ENCODE results near the gene SAMSN1. TPM values are rescaled to one million over a fixed set of nuclear protein-coding genes. Genes with fewer than 3 reads are reported as not detected.

SAMSN1 gene
- total and polyA plus RNA-seq, 2 experiments from 2014 or later = 3.2 to 5.4 TPM

DNA sequence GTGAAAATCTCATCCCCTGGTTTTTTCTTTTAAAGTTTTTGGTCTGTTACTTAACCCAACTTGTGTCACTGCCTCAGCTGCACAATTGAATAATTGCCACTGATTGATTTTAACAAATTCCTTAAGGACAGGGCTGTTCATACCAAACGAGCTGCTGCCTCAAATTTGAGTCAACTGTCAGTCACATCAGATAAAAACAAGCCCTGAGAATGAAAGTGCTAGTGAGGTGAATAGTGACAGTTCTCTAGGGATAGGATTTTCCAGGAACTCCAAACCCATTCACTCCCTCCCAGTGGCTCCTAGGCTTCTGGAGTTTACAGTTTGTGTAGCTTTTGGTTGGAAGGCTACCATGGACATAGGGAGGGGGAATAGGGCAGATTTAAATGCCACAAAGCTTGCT is 79.4 kb downstream of the SAMSN1 start:
- no peaks in the 10 kb centered on the region for H3K36me3 ChIP-seq (ENCODE audit: insufficient read depth)
- ATAC-seq = no peak
- TF ChIP-seq CTCF (conservative IDR thresholded peaks at IDR 0.05; ENCODE audit: low read depth in 2 of 2) (no peak), EZH2 (IDR thresholded peaks at IDR 0.05; ENCODE audit: low read depth, unreplicated experiment) (no peak), POLR2AphosphoS5 (IDR thresholded peaks at IDR 0.05; ENCODE audit: low read depth) (no peak), ETS1 (IDR thresholded peaks at IDR 0.05) (no peak), JUNB (IDR thresholded peaks at IDR 0.05; ENCODE audit: unreplicated experiment) (no peak), NANOG (IDR thresholded peaks at IDR 0.05; ENCODE audit: borderline replicate concordance) (no peak), STAT1 (IDR thresholded peaks at IDR 0.05; ENCODE audit: unreplicated experiment) (no peak)
- TF ChIP-seq, protein P1, sequence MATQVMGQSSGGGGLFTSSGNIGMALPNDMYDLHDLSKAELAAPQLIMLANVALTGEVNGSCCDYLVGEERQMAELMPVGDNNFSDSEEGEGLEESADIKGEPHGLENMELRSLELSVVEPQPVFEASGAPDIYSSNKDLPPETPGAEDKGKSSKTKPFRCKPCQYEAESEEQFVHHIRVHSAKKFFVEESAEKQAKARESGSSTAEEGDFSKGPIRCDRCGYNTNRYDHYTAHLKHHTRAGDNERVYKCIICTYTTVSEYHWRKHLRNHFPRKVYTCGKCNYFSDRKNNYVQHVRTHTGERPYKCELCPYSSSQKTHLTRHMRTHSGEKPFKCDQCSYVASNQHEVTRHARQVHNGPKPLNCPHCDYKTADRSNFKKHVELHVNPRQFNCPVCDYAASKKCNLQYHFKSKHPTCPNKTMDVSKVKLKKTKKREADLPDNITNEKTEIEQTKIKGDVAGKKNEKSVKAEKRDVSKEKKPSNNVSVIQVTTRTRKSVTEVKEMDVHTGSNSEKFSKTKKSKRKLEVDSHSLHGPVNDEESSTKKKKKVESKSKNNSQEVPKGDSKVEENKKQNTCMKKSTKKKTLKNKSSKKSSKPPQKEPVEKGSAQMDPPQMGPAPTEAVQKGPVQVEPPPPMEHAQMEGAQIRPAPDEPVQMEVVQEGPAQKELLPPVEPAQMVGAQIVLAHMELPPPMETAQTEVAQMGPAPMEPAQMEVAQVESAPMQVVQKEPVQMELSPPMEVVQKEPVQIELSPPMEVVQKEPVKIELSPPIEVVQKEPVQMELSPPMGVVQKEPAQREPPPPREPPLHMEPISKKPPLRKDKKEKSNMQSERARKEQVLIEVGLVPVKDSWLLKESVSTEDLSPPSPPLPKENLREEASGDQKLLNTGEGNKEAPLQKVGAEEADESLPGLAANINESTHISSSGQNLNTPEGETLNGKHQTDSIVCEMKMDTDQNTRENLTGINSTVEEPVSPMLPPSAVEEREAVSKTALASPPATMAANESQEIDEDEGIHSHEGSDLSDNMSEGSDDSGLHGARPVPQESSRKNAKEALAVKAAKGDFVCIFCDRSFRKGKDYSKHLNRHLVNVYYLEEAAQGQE (IDR thresholded peaks at IDR 0.05; ENCODE audit: unreplicated experiment) = no peak

DNA sequence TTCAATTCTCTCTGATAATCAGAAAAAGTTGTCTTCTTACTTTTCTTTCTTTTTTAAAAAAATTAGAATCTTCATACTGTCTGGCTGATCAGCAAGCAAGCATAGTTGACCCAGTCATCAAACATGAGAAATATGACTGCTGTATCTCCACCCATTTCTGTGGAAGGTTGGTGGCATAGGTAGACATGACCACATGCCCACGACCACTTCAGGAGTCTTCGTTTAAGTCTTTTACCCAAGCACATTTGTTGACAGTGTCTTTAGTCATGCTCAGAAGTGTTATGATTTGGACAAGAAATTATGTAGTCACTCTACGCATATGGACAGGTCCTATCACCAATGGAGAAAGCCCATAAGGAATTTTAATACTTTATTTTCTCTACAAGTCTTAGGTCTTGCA is 88.4 kb downstream of the SAMSN1 start:
- H3F3A ChIP-seq (replicated peaks; ENCODE audit: low read depth) = no peaks in the 10 kb centered on the region
- no peaks in the 10 kb centered on the region for H4K20me1 ChIP-seq (replicated peaks; ENCODE audit: insufficient read depth)
- TF ChIP-seq EZH2phosphoT487 (IDR thresholded peaks at IDR 0.05; ENCODE audit: unreplicated experiment) (no peak), ZNF114 (CRISPR knock-in tag; IDR thresholded peaks at IDR 0.05) (no peak), CREB1 (CRISPR knock-in tag; IDR thresholded peaks at IDR 0.05; ENCODE audit: low read depth) (no peak), POLR2AphosphoS5 (IDR thresholded peaks at IDR 0.05; ENCODE audit: low read depth) (no peak), ETS1 (IDR thresholded peaks at IDR 0.05) (no peak)

More for the DNA sequence above, 79.4 kb downstream of the SAMSN1 start:
- H3K4me2 ChIP-seq = no peak overlapping the region
- H3F3A ChIP-seq (replicated peaks; ENCODE audit: low read depth) = no peaks in the 10 kb centered on the region
- Mint-ChIP-seq H3K27me3 (ENCODE audit: insufficient read depth, low read depth, poor library complexity) (no peaks in the 10 kb centered on the region), H3K27ac (no peak overlapping the region), H3K4me3 (no peak overlapping the region), H3K9me3 (no peaks in the 10 kb centered on the region), H3K36me3 (ENCODE audit: low read depth) (no peaks in the 10 kb centered on the region), H3K4me1 (no peaks in the 10 kb centered on the region)
- no peaks in the 10 kb centered on the region for H3K9me2 ChIP-seq (ENCODE audit: insufficient read depth)
- H2AFZ ChIP-seq = no peak overlapping the region; the same call in 1 of the 2 replicates
- no peak overlapping the region for H3K4me3 ChIP-seq
- no peak for DNase-seq (ENCODE audit: low spot score)
- H4K20me1 ChIP-seq (replicated peaks; ENCODE audit: insufficient read depth) = no peaks in the 10 kb centered on the region
- H3K27ac ChIP-seq (ENCODE audit: low read depth) = no peak overlapping the region
- H3K4me1 ChIP-seq (ENCODE audit: insufficient read depth) = no peaks in the 10 kb centered on the region
- no peaks in the 10 kb centered on the region for H3K79me2 ChIP-seq (replicated peaks; ENCODE audit: insufficient read depth)
- no peaks in the 10 kb centered on the region for H3K27me3 ChIP-seq (ENCODE audit: insufficient read depth)

More for the DNA sequence above, 88.4 kb downstream of the SAMSN1 start:
- Mint-ChIP-seq H3K4me3 (no peak overlapping the region), H3K4me1 (peaks cover 13% of the 10 kb centered on the region), H3K36me3 (ENCODE audit: low read depth) (no peaks in the 10 kb centered on the region), H3K27me3 (ENCODE audit: insufficient read depth, low read depth, poor library complexity) (no peaks in the 10 kb centered on the region), H3K27ac (no peak overlapping the region), H3K9me3 (no peaks in the 10 kb centered on the region)
- DNase-seq (ENCODE audit: low spot score) (no peak), ATAC-seq (no peak)
- H3K36me3 ChIP-seq (ENCODE audit: insufficient read depth) = no peaks in the 10 kb centered on the region
- H3K27me3 ChIP-seq (ENCODE audit: insufficient read depth) = no peaks in the 10 kb centered on the region
- no peak overlapping the region for H3K27ac ChIP-seq (ENCODE audit: low read depth)
- H3K79me2 ChIP-seq (replicated peaks; ENCODE audit: insufficient read depth) = no peaks in the 10 kb centered on the region
- H3K4me2 ChIP-seq = no peak overlapping the region
- no peak overlapping the region for H2AFZ ChIP-seq
- 0 out of 2 replicates have a peak, but pooled peaks cover 9% of the 10 kb centered on the region for H3K9me2 ChIP-seq (ENCODE audit: insufficient read depth)
- H3K4me1 ChIP-seq (ENCODE audit: insufficient read depth) = 0 out of 2 replicates have a peak, but pooled peaks cover 8% of the 10 kb centered on the region
- H3K4me3 ChIP-seq = no peak overlapping the region
